Measurements from ENCODE around the gene PUM1.

- TF ChIP-seq CTCF (IDR thresholded peaks at IDR 0.05 in 8 of 11, conservative IDR thresholded peaks at IDR 0.05 in 3 of 11) (no peak), POLR2A (IDR thresholded peaks at IDR 0.05) (no peak)
Measured at GRCh38 chr1:31010086-31010989, 55.2 kb downstream of the PUM1 start.
